ENCODE measurements around the gene EEIG2.

DNA sequence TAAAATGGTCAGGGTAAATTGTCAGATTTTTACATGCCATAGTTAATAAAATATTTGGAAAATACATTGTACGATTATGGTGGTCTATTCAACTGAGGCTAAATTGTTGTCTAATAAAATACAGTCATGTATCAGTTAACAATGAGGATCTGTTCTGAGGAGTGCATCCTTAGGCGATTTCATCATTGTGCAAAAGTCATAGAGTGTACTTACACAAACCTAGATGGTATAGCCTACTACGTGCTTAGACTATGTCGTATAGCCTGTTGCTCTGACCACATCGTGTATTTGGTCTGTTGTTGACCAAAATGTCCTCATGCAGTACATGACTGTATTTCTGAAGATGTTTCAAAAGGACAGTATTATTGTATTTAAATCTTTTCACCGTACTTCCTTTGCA is 5.2 kb downstream of the EEIG2 start:
- TF ChIP-seq, protein P1, sequence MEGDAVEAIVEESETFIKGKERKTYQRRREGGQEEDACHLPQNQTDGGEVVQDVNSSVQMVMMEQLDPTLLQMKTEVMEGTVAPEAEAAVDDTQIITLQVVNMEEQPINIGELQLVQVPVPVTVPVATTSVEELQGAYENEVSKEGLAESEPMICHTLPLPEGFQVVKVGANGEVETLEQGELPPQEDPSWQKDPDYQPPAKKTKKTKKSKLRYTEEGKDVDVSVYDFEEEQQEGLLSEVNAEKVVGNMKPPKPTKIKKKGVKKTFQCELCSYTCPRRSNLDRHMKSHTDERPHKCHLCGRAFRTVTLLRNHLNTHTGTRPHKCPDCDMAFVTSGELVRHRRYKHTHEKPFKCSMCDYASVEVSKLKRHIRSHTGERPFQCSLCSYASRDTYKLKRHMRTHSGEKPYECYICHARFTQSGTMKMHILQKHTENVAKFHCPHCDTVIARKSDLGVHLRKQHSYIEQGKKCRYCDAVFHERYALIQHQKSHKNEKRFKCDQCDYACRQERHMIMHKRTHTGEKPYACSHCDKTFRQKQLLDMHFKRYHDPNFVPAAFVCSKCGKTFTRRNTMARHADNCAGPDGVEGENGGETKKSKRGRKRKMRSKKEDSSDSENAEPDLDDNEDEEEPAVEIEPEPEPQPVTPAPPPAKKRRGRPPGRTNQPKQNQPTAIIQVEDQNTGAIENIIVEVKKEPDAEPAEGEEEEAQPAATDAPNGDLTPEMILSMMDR (IDR thresholded peaks at IDR 0.05): no peak
- TF ChIP-seq POLR2A (IDR thresholded peaks at IDR 0.05): no peak

Measured in uterus (tissue), 2 donors.